Heart right ventricle (tissue), 16 donors: ENCODE data around the gene DNER. TPM values are rescaled to one million over a fixed set of nuclear protein-coding genes. Genes with fewer than 3 reads are reported as not detected.

ENCODE experiments used
- ATAC-seq, 8 donors: fragments of 200-7000 bp; cut with Tn5 transposase; one replicate each; pipeline ENCODE4 v1.9.1; 2020; ENCODE audit warnings: mild to moderate bottlenecking in 8 of 8, moderate library complexity in 8 of 8, moderate number of reproducible peaks in 1 of 8
- DNase-seq, 2 donors: peaks; one replicate each; pipeline ENCODE4 v3.0.0-alpha.2; 2020
- H3K27ac ChIP-seq, 10 donors: fragments of 200-600 bp; sonication (generic) in 2 of 10; one replicate each; pipeline versions ENCODE4 v1.5.0 to v1.8.0; 2020 to 2022; ENCODE audit warnings: mild to moderate bottlenecking in 3 of 10
- H3K27me3 ChIP-seq, 7 donors: fragments of 200-600 bp; one replicate each; pipeline ENCODE4 v1.8.0; 2021 to 2022; ENCODE audit warnings: mild to moderate bottlenecking in 2 of 7
- H3K36me3 ChIP-seq, 9 donors: fragments of 200-600 bp; sonication (generic) in 1 of 9; one replicate each; pipeline versions ENCODE4 v1.5.0 to v1.8.0; 2020 to 2022; ENCODE audit warnings: mild to moderate bottlenecking in 2 of 9
- H3K4me1 ChIP-seq, 9 donors: fragments of 200-600 bp; sonication (generic) in 1 of 9; one replicate each; pipeline versions ENCODE4 v1.5.0 to v1.8.0; 2020 to 2022; ENCODE audit warnings: mild to moderate bottlenecking in 4 of 9
- H3K4me3 ChIP-seq, 10 donors: fragments of 200-600 bp; sonication (generic) in 2 of 10; one replicate each; pipeline versions ENCODE4 v1.5.0 to v1.8.0; 2020 to 2022; ENCODE audit warnings: mild to moderate bottlenecking in 7 of 10, moderate library complexity in 2 of 10
- H3K9me3 ChIP-seq, 11 donors: fragments of 200-600 bp in 10 of 11; sonication (generic) in 2 of 11; one replicate each; pipeline versions ENCODE4 v1.5.0 to v1.8.0; 2013 to 2022; ENCODE audit warnings: mild to moderate bottlenecking in 2 of 11, control low read depth in 1 of 11, moderate library complexity in 1 of 11
- CTCF ChIP-seq, 9 donors: fragments of 200-600 bp; sonication (generic) in 2 of 9; IDR thresholded peaks; one replicate each; pipeline versions ENCODE4 v1.5.0 to v1.8.0; 2021 to 2022; ENCODE audit warnings: antibody characterized with exemption in 9 of 9, mild to moderate bottlenecking in 5 of 9, moderate library complexity in 1 of 9
- WGBS, 2 donors: extraction: QIAGEN DNeasy Blood & Tissue Kit; methylation state at CpG; one replicate each; pipeline ENCODE4 v1.1.7; 2013; ENCODE audit warnings: inconsistent platforms in 1 of 2; 5-methylcytosine and 5-hydroxymethylcytosine counted together
- intact Hi-C, 10 donors: fragments of 100-400 bp; cut with DNase I; formaldehyde crosslinking; loops; one replicate each; pipeline versions ENCODE4 v1.11.1 to v1.14.2; 2022
- polyA plus RNA-seq, 2 donors: library from polyadenylated mRNA; stranded (reverse); fragments of 200-250 nt; gene quantifications; one replicate each; pipeline ENCODE4 v1.2.3, GENCODE V29; 2013
- total RNA-seq, 10 donors: library from RNA; stranded (reverse); fragmentation: NEBNext Ultra II Directional in 3 of 10; extraction: Animal tissue kit (Norgen Biotek cat#: 25700) in 3 of 10; gene quantifications; one replicate each; pipeline versions ENCODE4 v1.2.1 to v1.2.4, GENCODE V29; 2021 to 2023
- donor health status: Arrhythmogenic right ventricular cardiomyopathy.
- donor health status: ischemic (EF 13 %, LVEDD 7.1; RV severe dilation, severe dysfunction).
- donor health status: healthy with polysubstance abuse.
- donor health status: DM: no; HTN: yes; CAD: no.
- donor health status: DM: no; HTN: no; CAD: no.
- donor health status: ischemic (EF 25% LVEDD 6.9; RV normal size, moderate dysfunction).
- donor health status: ischemic (EF 25% LVEDD 5.7; RV mildly dilated, moderate dysfunction).
- donor health status: healthy.
- donor health status: DM: yes; HTN: yes; CAD: no.
- donor health status: Ischemic cardiomyopathy.
- donor health status: ischemic (EF 35%, LVEDD 5.7; RV mildly dilated, moderate dysfunction).
- donor health status: nonischemic (EF 11% LVEDD 7.7; RV severe dilation, severe dysfunction).
- donor health status: DM: yes; HTN: yes; CAD: no.
- donor health status: PGD.
- donor health status: ischemic (EF 29% LVEDD 5.4; RV normal size, mild dysfunction).
- donor health status: nonischemic (EF 23%, LVEDD 6.1; RV moderate dilation, normal function).

The DNER gene
- total and polyA plus RNA-seq, 12 donors: 0.13 to 1.8 (median 0.69) TPM; not detected in 2

- no peaks in the 10 kb centered on the region for H3K27me3 ChIP-seq
- intact Hi-C loops: no loop called here
- no peak overlapping the region for H3K4me3 ChIP-seq
- TF ChIP-seq CTCF (IDR thresholded peaks at IDR 0.05): no peak
- WGBS, 2 donors: 77 to 79% methylated on average over 5 of the region's 5 CpGs
- H3K9me3 ChIP-seq: peaks cover 0 to 2% (median under 1%) of the 10 kb centered on the region in 11 donors
- no peak for DNase-seq
- no peaks in the 10 kb centered on the region for H3K36me3 ChIP-seq
- H3K4me1 ChIP-seq: no peaks in the 10 kb centered on the region
- no peak overlapping the region for H3K27ac ChIP-seq
- no peak for ATAC-seq
Observed at GRCh38 chr2:229363185-229363814, 351.1 kb downstream of the DNER start.

- H3K4me3 ChIP-seq: no peak overlapping the region
- intact Hi-C loops: no loop called here
- H3K4me1 ChIP-seq: no peaks in the 10 kb centered on the region
- no peak overlapping the region for H3K27ac ChIP-seq
- no peaks in the 10 kb centered on the region for H3K27me3 ChIP-seq
- H3K36me3 ChIP-seq: no peaks in the 10 kb centered on the region
- ATAC-seq (no peak), DNase-seq (no peak)
- peak in 1 of 9 donors; percentile 12 for TF ChIP-seq CTCF (IDR thresholded peaks at IDR 0.05)
- H3K9me3 ChIP-seq: peaks cover 0 to 25% (median 0%) of the 10 kb centered on the region in 11 donors
Observed at GRCh38 chr2:229350883-229351282, 363.5 kb downstream of the DNER start.

GRCh38 chr2:229350117-229350805 is 364.1 kb downstream of the DNER start:
- no peaks in the 10 kb centered on the region for H3K27me3 ChIP-seq
- H3K27ac ChIP-seq: no peak overlapping the region
- H3K9me3 ChIP-seq: peaks cover 0 to 25% (median 0%) of the 10 kb centered on the region in 11 donors
- H3K4me3 ChIP-seq: no peak overlapping the region
- no peak for DNase-seq
- no peak for ATAC-seq
- intact Hi-C loops: no loop called here
- 82 to 86% methylated on average over 9 of the region's 9 CpGs for WGBS, 2 donors
- TF ChIP-seq CTCF (IDR thresholded peaks at IDR 0.05): no peak
- H3K36me3 ChIP-seq: no peaks in the 10 kb centered on the region
- no peaks in the 10 kb centered on the region for H3K4me1 ChIP-seq

- H3K36me3 ChIP-seq: no peaks in the 10 kb centered on the region
- DNase-seq: no peak
- WGBS, 2 donors: 81% methylated on average over 3 of the region's 3 CpGs
- no peak overlapping the region for H3K4me3 ChIP-seq
- H3K4me1 ChIP-seq: no peaks in the 10 kb centered on the region
- no peak overlapping the region for H3K27ac ChIP-seq
- peak in 1 of 8 donors; percentile 41 for ATAC-seq
- peaks cover 0 to 2% (median 0%) of the 10 kb centered on the region in 7 donors for H3K27me3 ChIP-seq
- no peak for TF ChIP-seq CTCF (IDR thresholded peaks at IDR 0.05)
- peaks cover 0 to 25% (median 0%) of the 10 kb centered on the region in 11 donors for H3K9me3 ChIP-seq
- intact Hi-C loops: loop anchor here in 3 of 10 donors (10.0 kb wide), 1 partner anchor 237 kb away; no protein-coding TSS in a partner anchor
Observed at GRCh38 chr2:229348128-229348527, 366.2 kb downstream of the DNER start.
